Adrenal gland (tissue), 12 donors: Measurements from ENCODE around the gene SMPX. TPM values are rescaled to one million over a fixed set of nuclear protein-coding genes. Genes with fewer than 3 reads are reported as not detected.

Experiments used
- DNase-seq, 7 donors: peaks; one replicate each; pipeline ENCODE4 v3.0.0-alpha.2; 2019 to 2020
- H3K27ac ChIP-seq, 5 donors: fragments of 200-600 bp; sonication (generic) in 4 of 5; 1 replicate in 3 of 5; 2 replicates in 2 of 5; pipeline versions ENCODE4 v1.5.1 to v1.8.0; 2016 to 2020; ENCODE audit warnings: mild to moderate bottlenecking in 1 of 5
- H3K27me3 ChIP-seq: fragments of 200-600 bp; 2 replicates; pipeline ENCODE4 v1.8.0; 2021
- H3K36me3 ChIP-seq, 2 donors: fragments of 200-600 bp; replicated peaks in 1 of 2; 1 replicate in 1 of 2; 2 replicates in 1 of 2; pipeline versions ENCODE4 v1.5.1 to v1.8.0; 2018 to 2022
- H3K4me1 ChIP-seq, 2 donors: fragments of 200-600 bp; replicated peaks in 1 of 2; 1 replicate in 1 of 2; 2 replicates in 1 of 2; pipeline versions ENCODE4 v1.5.1 to v1.8.0; 2018 to 2021
- H3K4me3 ChIP-seq, 4 donors: fragments of 200-600 bp; sonication (generic) in 3 of 4; one replicate each; pipeline ENCODE4 v1.5.1; 2016 to 2018
- H3K9me3 ChIP-seq, 3 donors: fragments of 200-600 bp; sonication (generic) in 1 of 3; replicated peaks in 1 of 3; 1 replicate in 2 of 3; 2 replicates in 1 of 3; pipeline versions ENCODE4 v1.5.1 to v1.8.0; 2016 to 2021
- CTCF ChIP-seq, 6 experiments: fragments of 450-650 bp in 4 of 6; fragments of 200-600 bp in 2 of 6; sonication (generic) in 1 of 6; IDR thresholded peaks; 1 replicate in 5 of 6; 2 replicates in 1 of 6; pipeline versions ENCODE4 v1.5.1 to v1.8.0; 2016 to 2021; ENCODE audit warnings: antibody characterized with exemption in 6 of 6, mild to moderate bottlenecking in 2 of 6, moderate library complexity in 1 of 6
- POLR2A ChIP-seq, 2 donors: fragments of 450-650 bp; IDR thresholded peaks; one replicate each; pipeline ENCODE4 v1.6.1; 2017; ENCODE audit warnings: antibody characterized with exemption in 2 of 2, mild to moderate bottlenecking in 2 of 2, moderate library complexity in 1 of 2
- WGBS, 4 donors: extraction: QIAGEN DNeasy Blood & Tissue Kit in 2 of 4; methylation state at CpG; one replicate each; pipeline versions ENCODE4 v1.1.5 to v1.1.7; 2013 to 2017; 5-methylcytosine and 5-hydroxymethylcytosine counted together
- intact Hi-C, 2 donors: fragments of 100-400 bp; cut with DNase I; formaldehyde crosslinking; loops; one replicate each; pipeline versions ENCODE4 v1.14.1 to v1.15.0; 2022 to 2023
- polyA plus RNA-seq, 3 donors: library from polyadenylated mRNA; stranded (reverse); fragments of 200-250 nt in 2 of 3; fragments of 350-450 nt in 1 of 3; fragmentation: Illumina TruSeq in 1 of 3; extraction: RNeasy Lipid Tissue Mini Kit (QIAGEN cat#74804) in 1 of 3; gene quantifications; one replicate each; pipeline ENCODE4 v1.2.3, GENCODE V29; 2013 to 2014
- total RNA-seq, 9 donors: library from RNA; depleted of rRNA in 4 of 9; stranded (reverse); fragments of >200 nt in 4 of 9; fragments of 120-200 nt in 1 of 9; fragmentation: NEBNext Ultra II Directional in 1 of 9; extraction: Animal tissue kit (Norgen Biotek cat#: 25700) in 1 of 9; gene quantifications; one replicate each; pipeline versions ENCODE4 v1.1.0 to v1.2.4, GENCODE V29; 2013 to 2023
- donor health status: healthy with polysubstance abuse.
- donor health status: Bipolar disorder and iron deficiency.
- donor health status: DM: yes; HTN: yes; CAD: no.
- donor health status: DM: no; HTN: no; CAD: no.
- donor health status: DM: no; HTN: no; CAD: no.
- donor health status: DM: yes; HTN: yes; CAD: no.

The SMPX gene
- total and polyA plus RNA-seq, 12 donors: 0.10 TPM; not detected in 11

- Histone ChIP-seq H3K9me3 (no peaks in the 10 kb centered on the region), H3K36me3 (no peaks in the 10 kb centered on the region), H3K27me3 (peaks cover 8% of the 10 kb centered on the region), H3K4me3 (no peak overlapping the region), H3K4me1 (no peaks in the 10 kb centered on the region), H3K27ac (no peak overlapping the region)
- intact Hi-C loops: no loop called here
- WGBS, 4 donors: 64 to 76% (median 65%) methylated on average over 1 of the region's 1 CpG
- TF ChIP-seq POLR2A (IDR thresholded peaks at IDR 0.05) (no peak), CTCF (IDR thresholded peaks at IDR 0.05) (no peak)
- DNase-seq: no peak
Measured at GRCh38 chrX:21735768-21736127, 22.2 kb downstream of the SMPX start.

DNA sequence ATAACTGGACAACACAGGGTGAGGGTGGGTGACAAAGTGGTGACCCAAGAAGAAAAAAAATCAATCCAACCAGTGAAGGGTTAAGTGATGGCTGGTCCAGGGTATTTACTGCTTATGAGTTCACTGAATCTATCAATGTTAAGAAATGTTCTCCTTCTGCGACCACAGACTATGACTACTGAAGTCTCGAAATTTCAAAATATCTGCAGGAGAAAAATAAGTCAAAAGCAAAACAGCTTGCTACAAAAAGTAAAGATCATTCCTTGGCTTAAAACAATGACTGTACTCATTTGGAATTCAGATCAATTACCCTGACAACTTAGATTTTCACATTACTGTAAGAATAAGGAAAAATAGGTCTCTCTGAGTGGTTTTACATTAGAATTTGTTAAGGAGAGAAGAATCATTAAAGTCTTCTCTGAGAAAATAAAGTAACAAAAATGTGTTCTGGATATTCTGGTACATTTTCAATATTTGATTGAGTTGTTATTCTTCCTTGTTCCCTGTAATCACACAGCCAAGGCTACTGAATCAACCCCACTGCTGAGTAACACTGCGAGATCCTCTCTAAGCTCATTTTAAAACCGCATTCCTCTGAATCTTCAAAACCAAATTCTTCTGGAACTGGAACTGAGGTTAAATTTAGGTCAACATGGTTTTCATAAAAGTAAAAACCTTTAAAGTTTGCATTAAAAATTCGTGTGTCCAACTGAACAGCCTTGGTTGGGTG lies 22.7 kb downstream of the SMPX start:
- H3K4me3 ChIP-seq: no peak overlapping the region
- H3K27me3 ChIP-seq: peaks cover 8% of the 10 kb centered on the region
- TF ChIP-seq POLR2A (IDR thresholded peaks at IDR 0.05) (no peak), CTCF (IDR thresholded peaks at IDR 0.05) (no peak)
- no peaks in the 10 kb centered on the region for H3K36me3 ChIP-seq
- intact Hi-C loops: no loop called here
- H3K4me1 ChIP-seq: no peaks in the 10 kb centered on the region
- no peak overlapping the region for H3K27ac ChIP-seq
- H3K9me3 ChIP-seq: no peaks in the 10 kb centered on the region
- DNase-seq: no peak
- WGBS, 4 donors: 21 to 50% (median 35%) methylated on average over 5 of the region's 5 CpGs

GRCh38 chrX:21734175-21734574 lies 23.7 kb downstream of the SMPX start:
- H3K27me3 ChIP-seq: peaks cover 8% of the 10 kb centered on the region
- DNase-seq: no peak
- no peaks in the 10 kb centered on the region for H3K36me3 ChIP-seq
- H3K9me3 ChIP-seq: no peaks in the 10 kb centered on the region
- intact Hi-C loops: no loop called here
- no peaks in the 10 kb centered on the region for H3K4me1 ChIP-seq
- no peak overlapping the region for H3K4me3 ChIP-seq
- TF ChIP-seq POLR2A (IDR thresholded peaks at IDR 0.05) (no peak), CTCF (IDR thresholded peaks at IDR 0.05) (no peak)
- WGBS, 4 donors: 40 to 95% (median 70%) methylated on average over 2 of the region's 2 CpGs
- no peak overlapping the region for H3K27ac ChIP-seq

DNA sequence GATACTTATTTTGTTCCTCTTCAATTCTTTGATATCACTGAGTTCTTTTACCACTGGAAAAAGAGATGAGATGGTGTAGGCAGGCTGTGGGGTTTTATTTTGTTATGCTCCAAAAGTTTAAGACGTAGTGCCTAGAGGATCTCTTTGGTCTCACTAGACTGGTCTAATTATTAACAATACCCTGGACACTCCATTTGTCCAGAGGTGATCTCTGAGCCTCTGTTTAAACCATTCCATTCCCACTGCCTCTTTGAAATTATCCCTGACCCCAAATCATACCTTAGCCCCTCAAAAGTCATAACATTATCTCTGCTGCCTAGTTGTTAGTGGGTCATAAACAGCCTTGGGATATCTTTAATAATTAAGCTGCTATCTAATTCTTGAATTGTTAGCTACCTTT lies 24.2 kb downstream of the SMPX start:
- H3K4me1 ChIP-seq: no peaks in the 10 kb centered on the region
- peaks cover 8% of the 10 kb centered on the region for H3K27me3 ChIP-seq
- DNase-seq: no peak
- no peaks in the 10 kb centered on the region for H3K9me3 ChIP-seq
- intact Hi-C loops: no loop called here
- H3K27ac ChIP-seq: no peak overlapping the region
- 66 to 94% (median 78%) methylated on average over 1 of the region's 1 CpG for WGBS, 4 donors
- H3K36me3 ChIP-seq: no peaks in the 10 kb centered on the region
- TF ChIP-seq CTCF (IDR thresholded peaks at IDR 0.05) (no peak), POLR2A (IDR thresholded peaks at IDR 0.05) (no peak)
- H3K4me3 ChIP-seq: no peak overlapping the region
